OCI-LY7 (cell line): ENCODE data around the gene PPP1R14C. TPM values are rescaled to one million over a fixed set of nuclear protein-coding genes. Genes with fewer than 3 reads are reported as not detected.
A peak's percentile ranks its signal among the peaks of the same experiment; 100 is the strongest.

ENCODE experiments used
- BruUV-seq: library from RNA; stranded (reverse); fragments of 400-500 nt; replicated peaks from 2 replicates; lab custom pipeline; 2021; lab: Mats Ljungman, UMichigan
- CTCF ChIA-PET: fragments of 300-600 bp; sonication (Branson Sonifier 250); formaldehyde crosslinking; loops from one replicate; lab custom pipeline; 2022; ENCODE audit warnings: antibody characterized with exemption; ENCODE audit not compliant: unreplicated experiment; lab: Charles Lee
- POLR2A ChIA-PET: fragments of 300-600 bp; sonication (Branson Sonifier 250); formaldehyde crosslinking; loops from one replicate; lab custom pipeline; 2022; ENCODE audit warnings: antibody characterized with exemption; lab: Charles Lee
- DNase-seq: peaks from one replicate; pipeline ENCODE4 v3.0.0-alpha.2; 2015; ENCODE audit warnings: low spot score
- H2AFZ ChIP-seq: fragments of 200-600 bp; sonication (generic), shearing (Covaris generic); 2 replicates; pipeline ENCODE4 v1.6.1; 2014; ENCODE audit warnings: mild to moderate bottlenecking, antibody characterized with exemption, low read length, moderate library complexity
- H3K27ac ChIP-seq: fragments of 200-600 bp; sonication (generic); 2 replicates; pipeline ENCODE4 v1.5.1; 2014; ENCODE audit warnings: mixed run types, low read depth, mild to moderate bottlenecking, moderate library complexity, low read length, inconsistent platforms; ENCODE audit not compliant: poor library complexity, severe bottlenecking
- H3K36me3 ChIP-seq: fragments of 200-600 bp; sonication (generic); 2 replicates; pipeline ENCODE4 v1.6.1; 2014; ENCODE audit warnings: mild to moderate bottlenecking, antibody characterized with exemption, low read length, moderate library complexity, mixed read lengths; ENCODE audit not compliant: insufficient read depth
- H3K4me1 ChIP-seq: fragments of 200-600 bp; sonication (generic); 2 replicates; pipeline ENCODE4 v1.5.1; 2014; ENCODE audit warnings: mild to moderate bottlenecking, low read length; ENCODE audit not compliant: insufficient read depth, poor library complexity, severe bottlenecking
- H3K4me2 ChIP-seq: fragments of 200-600 bp; sonication (generic); 2 replicates; pipeline ENCODE4 v1.6.1; 2014; ENCODE audit warnings: mild to moderate bottlenecking, low read length
- H3K4me3 ChIP-seq: fragments of 200-600 bp; sonication (generic); 2 replicates; pipeline ENCODE4 v1.5.1; 2014; ENCODE audit warnings: mild to moderate bottlenecking, low read depth, low read length; ENCODE audit not compliant: poor library complexity, severe bottlenecking
- H3K79me2 ChIP-seq: fragments of 200-600 bp; sonication (generic); 2 replicates; pipeline ENCODE4 v1.6.1; 2016; ENCODE audit warnings: low read depth, mild to moderate bottlenecking, low read length, moderate library complexity, mixed read lengths; ENCODE audit not compliant: insufficient read depth
- H3K9me2 ChIP-seq: fragments of 200-600 bp; sonication (generic); 2 replicates; pipeline ENCODE4 v1.6.1; 2016; ENCODE audit warnings: mild to moderate bottlenecking, low read length, mixed read lengths; ENCODE audit not compliant: insufficient read depth
- H3K9me3 ChIP-seq: fragments of 200-600 bp; sonication (generic); 2 replicates; pipeline ENCODE4 v1.6.1; 2014; ENCODE audit warnings: mild to moderate bottlenecking, mixed run types, low read length, mixed read lengths
- H4K20me1 ChIP-seq: fragments of 200-600 bp; sonication (generic); 2 replicates; pipeline ENCODE4 v1.6.1; 2014; ENCODE audit warnings: mild to moderate bottlenecking, antibody characterized with exemption, low read length, moderate library complexity, mixed read lengths; ENCODE audit not compliant: insufficient read depth
- CTCF ChIP-seq: fragments of 200-600 bp; sonication (generic); conservative IDR thresholded peaks from 2 replicates; pipeline ENCODE4 v1.5.1; 2014; ENCODE audit warnings: mild to moderate bottlenecking, antibody characterized with exemption, low read length, moderate library complexity, mixed read lengths
- EZH2phosphoT487 ChIP-seq: fragments of 200-600 bp; sonication (generic); IDR thresholded peaks from 2 replicates; pipeline ENCODE4 v1.6.1; 2018; ENCODE audit warnings: low read depth, borderline replicate concordance, mild to moderate bottlenecking, mixed run types, antibody characterized with exemption, low read length, moderate library complexity, mixed read lengths
- intact Hi-C: fragments of 100-400 bp; cut with micrococcal nuclease; formaldehyde crosslinking; loops from one replicate; pipeline ENCODE4 v1.10.0; 2022; ENCODE audit not compliant: unreplicated experiment
- total RNA-seq, 2 experiments: library from RNA; depleted of rRNA in 1 of 2; stranded (reverse); fragments of >200 nt in 1 of 2; shearing (Covaris generic) in 1 of 2; gene quantifications; 2 replicates each; pipeline ENCODE4 v1.2.3, GENCODE V29; 2014 to 2022

Gene PPP1R14C
- total RNA-seq, 2 experiments from 2014 or later, result 1.8 TPM; not detected in 1

- Histone ChIP-seq H3K79me2 (no peaks in the 10 kb centered on the region), H3K9me2 (no peaks in the 10 kb centered on the region), H4K20me1 (no peaks in the 10 kb centered on the region), H3K4me3 (no peak overlapping the region), H2AFZ (0 out of 2 replicates have a peak overlapping the region, but pooled peaks have one; percentile 38), H3K27ac (no peak overlapping the region), H3K9me3 (no peaks in the 10 kb centered on the region), H3K4me1 (peaks cover 54% of the 10 kb centered on the region), H3K4me2 (no peak overlapping the region), H3K36me3 (no peaks in the 10 kb centered on the region)
- DNase-seq, result no peak
- ChIA-PET POLR2A (interaction anchor here (0.6 to 1.6 kb wide), 4 partner anchors 9 to 809 kb away, joined by 3 to 5 read pairs (median 4); no protein-coding TSS in a partner anchor), CTCF (interaction anchor here (1.0 to 1.5 kb wide), 2 partner anchors 8 to 21 kb away, joined by 3 read pairs; no protein-coding TSS in a partner anchor)
- intact Hi-C loops, result loop anchor here (5.0 kb wide), 1 partner anchor 59 kb away; no protein-coding TSS in a partner anchor
- TF ChIP-seq EZH2phosphoT487 (no peak), CTCF (no peak)
- BruUV-seq, result no TSS peak
These were observed 130.1 kb downstream of the PPP1R14C start for GRCh38 chr6:150272976-150273315.

GRCh38 chr6:150273457-150274309 lies 130.8 kb downstream of the PPP1R14C start:
- Histone ChIP-seq H3K9me2 (no peaks in the 10 kb centered on the region), H3K4me3 (peak overlapping the region; percentile 15), H3K27ac (peak overlapping the region; percentile 44), H2AFZ (peak overlapping the region; percentile 38; the same call in 1 of the 2 replicates), H3K4me1 (peaks cover 61% of the 10 kb centered on the region), H3K36me3 (no peaks in the 10 kb centered on the region), H3K9me3 (no peaks in the 10 kb centered on the region), H3K4me2 (peak overlapping the region; percentile 60), H4K20me1 (no peaks in the 10 kb centered on the region), H3K79me2 (no peaks in the 10 kb centered on the region)
- BruUV-seq, result no TSS peak
- ChIA-PET CTCF (interaction anchor here (1.0 kb wide), 1 partner anchor 8 kb away, joined by 3 read pairs; no protein-coding TSS in a partner anchor), POLR2A (interaction anchor here (0.6 to 1.0 kb wide), 3 partner anchors 110 to 808 kb away, joined by 3 to 4 read pairs (median 3); no protein-coding TSS in a partner anchor)
- peak; percentile 86 for DNase-seq
- intact Hi-C loops, result loop anchor here (2.0 to 5.0 kb wide), 2 partner anchors 59 to 89 kb away; no protein-coding TSS in a partner anchor
- TF ChIP-seq CTCF (no peak), EZH2phosphoT487 (no peak)
